Measurements from ENCODE around the gene ZBTB37.

The ZBTB37 gene, protein sequence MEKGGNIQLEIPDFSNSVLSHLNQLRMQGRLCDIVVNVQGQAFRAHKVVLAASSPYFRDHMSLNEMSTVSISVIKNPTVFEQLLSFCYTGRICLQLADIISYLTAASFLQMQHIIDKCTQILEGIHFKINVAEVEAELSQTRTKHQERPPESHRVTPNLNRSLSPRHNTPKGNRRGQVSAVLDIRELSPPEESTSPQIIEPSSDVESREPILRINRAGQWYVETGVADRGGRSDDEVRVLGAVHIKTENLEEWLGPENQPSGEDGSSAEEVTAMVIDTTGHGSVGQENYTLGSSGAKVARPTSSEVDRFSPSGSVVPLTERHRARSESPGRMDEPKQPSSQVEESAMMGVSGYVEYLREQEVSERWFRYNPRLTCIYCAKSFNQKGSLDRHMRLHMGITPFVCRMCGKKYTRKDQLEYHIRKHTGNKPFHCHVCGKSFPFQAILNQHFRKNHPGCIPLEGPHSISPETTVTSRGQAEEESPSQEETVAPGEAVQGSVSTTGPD

DNA sequence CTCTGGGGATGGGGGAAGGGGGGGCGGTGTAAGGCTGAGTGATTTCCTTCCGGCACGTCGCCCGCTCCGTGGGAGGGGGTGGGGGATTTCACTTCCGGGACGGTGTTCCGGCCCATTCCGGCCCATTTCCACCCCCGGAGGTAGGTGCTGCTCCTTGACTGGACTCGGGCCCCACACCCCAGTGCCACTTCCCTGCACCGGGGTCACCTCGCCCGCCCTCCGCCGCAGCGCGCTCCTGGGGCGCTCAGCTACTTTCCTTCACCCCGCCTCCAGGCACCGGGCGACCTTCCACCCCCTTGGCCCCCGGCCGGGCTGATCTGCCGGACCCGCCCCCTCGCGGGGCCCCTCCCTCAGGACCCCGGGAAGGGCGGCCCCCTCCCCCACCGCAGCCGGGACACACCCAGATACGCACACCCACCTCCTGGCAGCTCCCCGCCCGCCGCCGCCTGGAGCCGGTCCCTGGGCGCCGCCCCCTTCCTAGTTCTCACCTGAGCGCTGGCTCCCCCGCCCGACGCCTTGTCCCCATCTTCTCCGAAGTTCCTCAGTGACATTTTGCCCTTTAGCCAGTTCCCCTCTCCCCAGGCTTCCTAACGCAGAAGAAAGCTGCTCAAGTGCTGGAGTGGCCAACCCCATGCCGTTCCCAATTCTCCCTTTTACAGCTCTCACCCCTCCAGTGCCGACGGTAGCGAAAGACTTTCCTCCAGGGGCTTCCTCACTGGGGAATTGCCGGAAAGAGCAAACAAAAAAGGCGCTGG lies at the start of gene ZBTB37:
ZBTB37 (plus strand) TSS at position 115 of the 755 bp plus-strand sequence. CDS start 1,846 bp downstream, outside the sequence.
- peak within 1 kb of the TSS; percentile 97 for H3K4me2 ChIP-seq (ENCODE audit: low read length)
- H4K20me1 ChIP-seq (ENCODE audit: insufficient read depth, low read length) = no peaks in the 10 kb centered on the region
- H3K79me2 ChIP-seq (ENCODE audit: insufficient read depth, low read length) = peaks cover 21% of the 10 kb centered on the region

DNA sequence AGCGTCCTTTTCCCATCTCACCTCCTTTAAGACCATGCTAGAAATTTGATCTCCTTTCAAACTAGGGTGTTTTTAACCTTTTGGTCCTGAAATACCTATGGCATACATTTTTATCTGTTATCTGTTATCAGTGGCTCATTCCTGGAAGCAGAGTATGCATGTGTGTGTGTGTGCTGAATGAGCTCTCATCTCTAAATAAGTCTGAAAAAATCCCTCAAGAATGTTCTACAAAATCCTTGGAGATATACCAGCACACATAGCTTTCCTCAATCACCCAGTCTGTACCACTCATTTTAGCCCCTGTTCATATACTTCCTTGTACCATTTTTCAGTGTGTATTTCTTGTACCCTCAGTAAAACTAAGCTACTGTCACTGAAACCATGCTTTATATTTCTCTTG lies 49.7 kb upstream of the ZBTB37 start:
- TF ChIP-seq, protein P1, sequence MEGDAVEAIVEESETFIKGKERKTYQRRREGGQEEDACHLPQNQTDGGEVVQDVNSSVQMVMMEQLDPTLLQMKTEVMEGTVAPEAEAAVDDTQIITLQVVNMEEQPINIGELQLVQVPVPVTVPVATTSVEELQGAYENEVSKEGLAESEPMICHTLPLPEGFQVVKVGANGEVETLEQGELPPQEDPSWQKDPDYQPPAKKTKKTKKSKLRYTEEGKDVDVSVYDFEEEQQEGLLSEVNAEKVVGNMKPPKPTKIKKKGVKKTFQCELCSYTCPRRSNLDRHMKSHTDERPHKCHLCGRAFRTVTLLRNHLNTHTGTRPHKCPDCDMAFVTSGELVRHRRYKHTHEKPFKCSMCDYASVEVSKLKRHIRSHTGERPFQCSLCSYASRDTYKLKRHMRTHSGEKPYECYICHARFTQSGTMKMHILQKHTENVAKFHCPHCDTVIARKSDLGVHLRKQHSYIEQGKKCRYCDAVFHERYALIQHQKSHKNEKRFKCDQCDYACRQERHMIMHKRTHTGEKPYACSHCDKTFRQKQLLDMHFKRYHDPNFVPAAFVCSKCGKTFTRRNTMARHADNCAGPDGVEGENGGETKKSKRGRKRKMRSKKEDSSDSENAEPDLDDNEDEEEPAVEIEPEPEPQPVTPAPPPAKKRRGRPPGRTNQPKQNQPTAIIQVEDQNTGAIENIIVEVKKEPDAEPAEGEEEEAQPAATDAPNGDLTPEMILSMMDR (IDR thresholded peaks at IDR 0.05; ENCODE audit: low read length) = no peak
- no peak for TF ChIP-seq EZH2 (IDR thresholded peaks at IDR 0.05; ENCODE audit: borderline replicate concordance, low read length)
- no peak overlapping the region for H3K9ac ChIP-seq (ENCODE audit: low read length)
- peaks cover 65% of the 10 kb centered on the region for H3K79me2 ChIP-seq (ENCODE audit: insufficient read depth, low read length)
- no peaks in the 10 kb centered on the region for H3K9me3 ChIP-seq (ENCODE audit: low read length)
- no peaks in the 10 kb centered on the region for H4K20me1 ChIP-seq (ENCODE audit: insufficient read depth, low read length)
- H3F3A ChIP-seq (ENCODE audit: insufficient read depth, low read length) = no peaks in the 10 kb centered on the region
- no peak overlapping the region for H2AFZ ChIP-seq (ENCODE audit: low read length)
- no peak overlapping the region for H3K4me2 ChIP-seq (ENCODE audit: low read length)
- peaks cover 27% of the 10 kb centered on the region for H3K4me1 ChIP-seq (ENCODE audit: insufficient read depth, low read length, severe bottlenecking)
- H3K36me3 ChIP-seq (ENCODE audit: insufficient read depth, low read length) = peaks cover 35% of the 10 kb centered on the region
- no peak overlapping the region for H3K27ac ChIP-seq (ENCODE audit: low read depth, low read length, poor library complexity, severe bottlenecking)
- H3K27me3 ChIP-seq (ENCODE audit: insufficient read depth, low read length) = no peaks in the 10 kb centered on the region
- no peak overlapping the region for H3K4me3 ChIP-seq (ENCODE audit: low read depth, low read length, poor library complexity, severe bottlenecking)
- no peaks in the 10 kb centered on the region for H3K9me2 ChIP-seq (ENCODE audit: low read depth, low read length)

More for the DNA sequence above, at the start of gene ZBTB37:
- peaks cover 28% of the 10 kb centered on the region; the same call in 1 of the 2 replicates for H3F3A ChIP-seq (ENCODE audit: insufficient read depth, low read length)
- H2AFZ ChIP-seq (ENCODE audit: low read length) = no peak within 1 kb of the TSS
- TF ChIP-seq EZH2 (IDR thresholded peaks at IDR 0.05; ENCODE audit: borderline replicate concordance, low read length) = no peak
- TF ChIP-seq, protein P1 (IDR thresholded peaks at IDR 0.05; ENCODE audit: low read length) = peak; percentile 11; the same call in 1 of the 2 replicates
- peak within 1 kb of the TSS; percentile 87 for H3K9ac ChIP-seq (ENCODE audit: low read length)
- H3K4me1 ChIP-seq (ENCODE audit: insufficient read depth, low read length, severe bottlenecking) = peaks cover 64% of the 10 kb centered on the region
- H3K27me3 ChIP-seq (ENCODE audit: insufficient read depth, low read length) = no peaks in the 10 kb centered on the region
- H3K36me3 ChIP-seq (ENCODE audit: insufficient read depth, low read length) = peaks cover 47% of the 10 kb centered on the region
- H3K27ac ChIP-seq (ENCODE audit: low read depth, low read length, poor library complexity, severe bottlenecking) = peak within 1 kb of the TSS; percentile 85
- H3K4me3 ChIP-seq (ENCODE audit: low read depth, low read length, poor library complexity, severe bottlenecking) = peak within 1 kb of the TSS; percentile 90
- H3K9me2 ChIP-seq (ENCODE audit: low read depth, low read length) = no peaks in the 10 kb centered on the region
- H3K9me3 ChIP-seq (ENCODE audit: low read length) = no peaks in the 10 kb centered on the region

DNA sequence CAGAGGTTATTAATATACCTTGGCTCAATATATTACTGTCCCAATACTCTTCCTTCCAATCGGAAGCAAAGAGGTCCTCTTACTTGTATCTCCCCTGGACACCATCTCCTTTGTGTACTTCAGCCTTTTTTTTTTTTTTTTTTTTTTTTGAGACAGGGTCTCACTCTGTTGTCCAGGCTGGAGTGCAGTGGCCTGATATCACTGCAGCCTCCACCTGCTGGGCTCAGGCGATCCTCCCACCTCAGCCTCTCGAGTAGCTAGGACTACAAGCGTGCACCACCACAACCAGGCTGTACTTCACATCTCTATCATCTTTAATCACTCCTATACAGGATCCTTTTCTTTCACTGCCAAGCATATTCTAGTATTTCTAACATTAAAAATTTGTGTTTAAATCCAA lies 46.5 kb upstream of the ZBTB37 start:
- no peak overlapping the region for H3K4me2 ChIP-seq (ENCODE audit: low read length)
- no peak overlapping the region for H2AFZ ChIP-seq (ENCODE audit: low read length)
- H3K36me3 ChIP-seq (ENCODE audit: insufficient read depth, low read length) = peaks cover 35% of the 10 kb centered on the region
- H3K9ac ChIP-seq (ENCODE audit: low read length) = no peak overlapping the region
- H3F3A ChIP-seq (ENCODE audit: insufficient read depth, low read length) = no peaks in the 10 kb centered on the region
- H3K79me2 ChIP-seq (ENCODE audit: insufficient read depth, low read length) = peaks cover 58% of the 10 kb centered on the region
- no peak overlapping the region for H3K4me3 ChIP-seq (ENCODE audit: low read depth, low read length, poor library complexity, severe bottlenecking)
- H3K4me1 ChIP-seq (ENCODE audit: insufficient read depth, low read length, severe bottlenecking) = peaks cover 36% of the 10 kb centered on the region
- no peaks in the 10 kb centered on the region for H3K9me3 ChIP-seq (ENCODE audit: low read length)
- no peak overlapping the region for H3K27ac ChIP-seq (ENCODE audit: low read depth, low read length, poor library complexity, severe bottlenecking)
- TF ChIP-seq EZH2 (IDR thresholded peaks at IDR 0.05; ENCODE audit: borderline replicate concordance, low read length) = no peak
- TF ChIP-seq, protein P1 (IDR thresholded peaks at IDR 0.05; ENCODE audit: low read length) = no peak
- no peaks in the 10 kb centered on the region for H4K20me1 ChIP-seq (ENCODE audit: insufficient read depth, low read length)
- no peaks in the 10 kb centered on the region for H3K9me2 ChIP-seq (ENCODE audit: low read depth, low read length)
- H3K27me3 ChIP-seq (ENCODE audit: insufficient read depth, low read length) = no peaks in the 10 kb centered on the region

Data from OCI-LY1 (cell line).